ENCODE results near the gene PPARG. TPM values are rescaled to one million over a fixed set of nuclear protein-coding genes. Genes with fewer than 3 reads are reported as not detected.
"Not testable (repeated sequence)": the region's sequence is repeated elsewhere in the genome, so short reads cannot be mapped to it uniquely, and the experiment has no call there.

The PPARG gene
- total RNA-seq, 4 donors from 2014 or later = 20.0 to 64.2 (median 29.6) TPM

- H3K27me3 ChIP-seq = no peaks in the 10 kb centered on the region
- H3K9me3 ChIP-seq = no peaks in the 10 kb centered on the region
- no peak for DNase-seq (ENCODE audit: low spot score in 2 of 2)
- H3K36me3 ChIP-seq = no peaks in the 10 kb centered on the region
- TF ChIP-seq POLR2A (IDR thresholded peaks at IDR 0.05) (no peak), CTCF (IDR thresholded peaks at IDR 0.05) (no peak), EP300 (IDR thresholded peaks at IDR 0.05) (no peak)
- 67 to 77% methylated on average over 5 of the region's 5 CpGs for WGBS, 2 donors
- H3K4me3 ChIP-seq = no peak overlapping the region
- H3K4me1 ChIP-seq = no peaks in the 10 kb centered on the region
- H3K27ac ChIP-seq = no peak overlapping the region
Observed at GRCh38 chr3:12379640-12380429, 91.0 kb downstream of the PPARG start.

- Histone ChIP-seq H3K9me3 (no peaks in the 10 kb centered on the region), H3K4me1 (no peaks in the 10 kb centered on the region), H3K27ac (no peak overlapping the region), H3K27me3 (no peaks in the 10 kb centered on the region), H3K4me3 (no peak overlapping the region), H3K36me3 (no peaks in the 10 kb centered on the region)
- no peak for TF ChIP-seq EP300 (IDR thresholded peaks at IDR 0.05)
- no peak for TF ChIP-seq CTCF (IDR thresholded peaks at IDR 0.05)
- no peak for TF ChIP-seq POLR2A (IDR thresholded peaks at IDR 0.05)
- 91 to 92% methylated on average over 3 of the region's 3 CpGs for WGBS, 2 donors
- DNase-seq (ENCODE audit: low spot score in 2 of 2) = no peak
Observed at GRCh38 chr3:12380461-12380860, 91.6 kb downstream of the PPARG start.

DNA sequence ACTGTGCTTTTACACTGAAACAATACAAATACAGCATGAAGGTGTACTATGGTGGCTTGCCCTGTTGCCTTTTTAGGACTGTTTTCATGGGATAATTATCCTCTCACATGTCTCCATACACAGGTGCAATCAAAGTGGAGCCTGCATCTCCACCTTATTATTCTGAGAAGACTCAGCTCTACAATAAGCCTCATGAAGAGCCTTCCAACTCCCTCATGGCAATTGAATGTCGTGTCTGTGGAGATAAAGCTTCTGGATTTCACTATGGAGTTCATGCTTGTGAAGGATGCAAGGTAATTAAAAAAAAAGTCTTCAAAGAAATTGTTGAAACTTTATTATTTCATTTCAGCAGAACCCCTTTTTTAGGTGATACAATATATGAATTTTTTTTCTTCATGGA lies 92.3 kb downstream of the PPARG start:
- TF ChIP-seq POLR2A (IDR thresholded peaks at IDR 0.05) (no peak), EP300 (IDR thresholded peaks at IDR 0.05) (no peak)
- Histone ChIP-seq H3K27ac (no peak overlapping the region), H3K4me1 (no peaks in the 10 kb centered on the region), H3K4me3 (no peak overlapping the region), H3K27me3 (no peaks in the 10 kb centered on the region), H3K9me3 (no peaks in the 10 kb centered on the region), H3K36me3 (no peaks in the 10 kb centered on the region)
- DNase-seq (ENCODE audit: low spot score in 2 of 2) = no peak
- WGBS, 2 donors = 77 to 81% methylated on average over 1 of the region's 1 CpG

- H3K4me3 ChIP-seq = no peak overlapping the region
- H3K27ac ChIP-seq = no peak overlapping the region
- WGBS, 2 donors = 74 to 77% methylated on average over 2 of the region's 2 CpGs
- DNase-seq (ENCODE audit: low spot score in 2 of 2) = no peak
- no peaks in the 10 kb centered on the region for H3K9me3 ChIP-seq
- TF ChIP-seq POLR2A (IDR thresholded peaks at IDR 0.05) = no peak
- TF ChIP-seq EP300 (IDR thresholded peaks at IDR 0.05) = no peak
- no peak for TF ChIP-seq CTCF (IDR thresholded peaks at IDR 0.05)
- H3K27me3 ChIP-seq = no peaks in the 10 kb centered on the region
- H3K4me1 ChIP-seq = no peaks in the 10 kb centered on the region
- H3K36me3 ChIP-seq = no peaks in the 10 kb centered on the region
Observed at GRCh38 chr3:12383218-12383617, 94.3 kb downstream of the PPARG start.

- no peak for DNase-seq (ENCODE audit: low spot score in 2 of 2)
- H3K4me1 ChIP-seq = no peaks in the 10 kb centered on the region
- no peaks in the 10 kb centered on the region for H3K36me3 ChIP-seq
- WGBS, 2 donors = 89 to 94% methylated on average over 1 of the region's 1 CpG
- no peaks in the 10 kb centered on the region for H3K27me3 ChIP-seq
- H3K4me3 ChIP-seq = no peak overlapping the region
- TF ChIP-seq CTCF (IDR thresholded peaks at IDR 0.05) (no peak), POLR2A (IDR thresholded peaks at IDR 0.05) (no peak), EP300 (IDR thresholded peaks at IDR 0.05) (no peak)
- H3K27ac ChIP-seq = no peak overlapping the region
- H3K9me3 ChIP-seq = no peaks in the 10 kb centered on the region
Observed at GRCh38 chr3:12384451-12385233, 95.8 kb downstream of the PPARG start.

DNA sequence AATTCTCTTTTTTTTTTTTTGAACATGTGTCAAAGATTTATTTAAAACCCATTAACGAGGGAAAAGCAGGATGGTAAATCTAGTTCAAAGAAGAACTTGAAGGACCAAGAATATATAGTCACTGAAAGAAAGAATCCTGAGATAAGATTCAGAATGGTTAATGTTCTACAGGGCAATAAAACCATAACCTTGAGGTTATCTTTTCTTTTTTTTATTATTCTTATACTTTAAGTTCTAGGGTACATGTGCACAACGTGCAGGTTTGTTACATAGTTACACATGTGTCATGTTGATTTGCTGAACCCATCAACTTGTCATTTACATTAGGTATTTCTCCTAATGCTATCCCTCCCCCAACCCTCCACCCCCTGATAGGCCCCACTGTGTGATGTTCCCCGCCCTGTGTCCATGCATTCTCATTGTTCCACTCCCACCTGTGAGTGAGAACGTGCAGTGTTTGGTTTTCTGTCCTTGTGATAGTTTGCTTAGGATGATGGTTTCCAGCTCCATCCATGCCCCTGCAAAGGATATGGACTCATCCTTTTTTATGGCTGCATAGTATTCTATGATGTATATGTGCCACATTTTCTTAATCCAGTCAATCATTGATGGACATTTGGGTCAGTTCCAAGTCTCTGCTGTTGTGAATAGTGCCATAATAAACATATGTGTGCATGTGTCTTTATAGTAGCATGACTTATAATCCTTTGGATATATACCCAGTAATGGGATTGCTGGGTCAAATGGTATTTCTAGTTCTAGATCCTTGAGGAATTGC lies 97.8 kb downstream of the PPARG start:
- H3K9me3 ChIP-seq; H3K27me3 ChIP-seq; H3K4me1 ChIP-seq; H3K4me3 ChIP-seq; H3K27ac ChIP-seq; H3K36me3 ChIP-seq; DNase-seq (ENCODE audit: low spot score in 2 of 2): not testable (repeated sequence)
- WGBS, 2 donors = 85 to 86% methylated on average over 4 of the region's 4 CpGs
